HG02678 (cell line): Measurements from ENCODE around the gene PRR5L.

ENCODE experiments used
- ATAC-seq: cut with Tn5 transposase; IDR thresholded peaks from one replicate; pipeline ENCODE4 v1.9.1; 2021; ENCODE audit warnings: mild to moderate bottlenecking, moderate library complexity; ENCODE audit not compliant: unreplicated experiment

PRR5L gene

GRCh38 chr11:36427079-36427478, 131.0 kb downstream of the PRR5L start:
- ATAC-seq, result no peak

GRCh38 chr11:36427876-36428275, 131.8 kb downstream of the PRR5L start:
- no peak for ATAC-seq

- no peak for ATAC-seq
Measured at GRCh38 chr11:36431429-36432092, 135.5 kb downstream of the PRR5L start.

GRCh38 chr11:36432093-36432469, 136.0 kb downstream of the PRR5L start:
- ATAC-seq, result no peak

GRCh38 chr11:36432738-36433137, 136.7 kb downstream of the PRR5L start:
- no peak for ATAC-seq

GRCh38 chr11:36436064-36436463, 140.0 kb downstream of the PRR5L start:
- no peak for ATAC-seq

GRCh38 chr11:36436589-36436988, 140.5 kb downstream of the PRR5L start:
- no peak for ATAC-seq

GRCh38 chr11:36437413-36437812, 141.3 kb downstream of the PRR5L start:
- ATAC-seq, result no peak

GRCh38 chr11:36438126-36438525, 142.0 kb downstream of the PRR5L start:
- ATAC-seq, result no peak

- peak; percentile 94 for ATAC-seq
Measured at GRCh38 chr11:36441610-36442208, 145.6 kb downstream of the PRR5L start.

GRCh38 chr11:36443661-36444060, 147.6 kb downstream of the PRR5L start:
- ATAC-seq, result no peak

GRCh38 chr11:36446135-36446534, 150.0 kb downstream of the PRR5L start:
- no peak for ATAC-seq

- no peak for ATAC-seq
Measured at GRCh38 chr11:36447514-36447913, 151.4 kb downstream of the PRR5L start.

- no peak for ATAC-seq
Measured at GRCh38 chr11:36447947-36448346, 151.9 kb downstream of the PRR5L start.

- no peak for ATAC-seq
Measured at GRCh38 chr11:36449561-36450096, 153.5 kb downstream of the PRR5L start.

GRCh38 chr11:36450110-36450572, 154.1 kb downstream of the PRR5L start:
- peak; percentile 52 for ATAC-seq

- no peak for ATAC-seq
Measured at GRCh38 chr11:36451045-36451444, 155.0 kb downstream of the PRR5L start.

- no peak for ATAC-seq
Measured at GRCh38 chr11:36451681-36452080, 155.6 kb downstream of the PRR5L start.

- no peak for ATAC-seq
Measured at GRCh38 chr11:36452236-36452940, 156.3 kb downstream of the PRR5L start.

GRCh38 chr11:36452961-36453360, 156.9 kb downstream of the PRR5L start:
- ATAC-seq, result no peak

GRCh38 chr11:36453678-36454077, 157.6 kb downstream of the PRR5L start:
- no peak for ATAC-seq

GRCh38 chr11:36454551-36454940, 158.5 kb downstream of the PRR5L start:
- no peak for ATAC-seq
